NB4 (cell line): ENCODE data around the gene ATP13A1.
A peak's percentile ranks its signal among the peaks of the same experiment; 100 is the strongest.

ENCODE experiments used
- DNase-seq: peaks from one replicate; pipeline ENCODE4 v3.0.0; 2010; ENCODE audit warnings: low read depth
- H3K4me3 ChIP-seq: one replicate; pipeline ENCODE4 v1.5.1; 2011; ENCODE audit warnings: mild to moderate bottlenecking, low read depth, low read length, moderate library complexity
- MYC ChIP-seq: IDR thresholded peaks from 2 replicates; pipeline ENCODE4 v1.6.1; 2011; ENCODE audit warnings: low read depth, low read length
- POLR2A ChIP-seq: IDR thresholded peaks from 2 replicates; pipeline ENCODE4 v1.6.1; 2011; ENCODE audit warnings: mild to moderate bottlenecking; ENCODE audit not compliant: insufficient read length; ENCODE audit errors: extremely low read depth
- TF ChIP-seq, protein P1 (sequence below): IDR thresholded peaks from one replicate; pipeline ENCODE4 v1.5.1; 2012; ENCODE audit warnings: low read depth, low read length
- TF ChIP-seq, protein P2 (sequence below): IDR thresholded peaks from 2 replicates; pipeline ENCODE4 v1.6.1; 2011; ENCODE audit warnings: low read depth, low read length

ATP13A1 gene

DNA sequence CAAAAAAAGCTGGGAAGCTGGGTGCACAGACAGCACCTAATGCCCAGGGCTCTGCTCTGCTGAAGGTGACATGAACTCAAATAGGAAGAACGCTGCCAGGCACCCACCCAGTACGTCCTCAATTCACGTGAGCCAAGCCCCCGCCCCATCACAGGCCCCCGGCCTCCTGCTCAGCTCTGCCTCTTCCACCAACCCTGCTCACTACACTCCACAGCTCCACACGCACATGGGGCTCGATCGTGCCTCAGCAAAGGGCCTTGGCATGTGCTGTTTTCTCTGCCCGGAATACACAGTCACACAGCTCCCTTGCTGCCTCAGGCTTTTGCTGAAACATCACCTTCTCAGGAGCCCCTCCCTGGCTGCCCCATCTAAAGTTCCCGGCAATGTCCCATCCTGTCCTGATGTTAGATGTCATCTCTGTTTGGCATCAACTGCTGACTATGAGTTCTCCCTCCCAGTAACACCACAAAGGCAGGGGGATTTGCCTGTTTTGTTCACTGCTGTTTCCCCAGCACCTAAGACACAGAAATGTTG, 2.3 kb downstream of the ATP13A1 start:
- no peak for DNase-seq
- TF ChIP-seq POLR2A = no peak
- TF ChIP-seq, protein P1, sequence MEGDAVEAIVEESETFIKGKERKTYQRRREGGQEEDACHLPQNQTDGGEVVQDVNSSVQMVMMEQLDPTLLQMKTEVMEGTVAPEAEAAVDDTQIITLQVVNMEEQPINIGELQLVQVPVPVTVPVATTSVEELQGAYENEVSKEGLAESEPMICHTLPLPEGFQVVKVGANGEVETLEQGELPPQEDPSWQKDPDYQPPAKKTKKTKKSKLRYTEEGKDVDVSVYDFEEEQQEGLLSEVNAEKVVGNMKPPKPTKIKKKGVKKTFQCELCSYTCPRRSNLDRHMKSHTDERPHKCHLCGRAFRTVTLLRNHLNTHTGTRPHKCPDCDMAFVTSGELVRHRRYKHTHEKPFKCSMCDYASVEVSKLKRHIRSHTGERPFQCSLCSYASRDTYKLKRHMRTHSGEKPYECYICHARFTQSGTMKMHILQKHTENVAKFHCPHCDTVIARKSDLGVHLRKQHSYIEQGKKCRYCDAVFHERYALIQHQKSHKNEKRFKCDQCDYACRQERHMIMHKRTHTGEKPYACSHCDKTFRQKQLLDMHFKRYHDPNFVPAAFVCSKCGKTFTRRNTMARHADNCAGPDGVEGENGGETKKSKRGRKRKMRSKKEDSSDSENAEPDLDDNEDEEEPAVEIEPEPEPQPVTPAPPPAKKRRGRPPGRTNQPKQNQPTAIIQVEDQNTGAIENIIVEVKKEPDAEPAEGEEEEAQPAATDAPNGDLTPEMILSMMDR = no peak
- TF ChIP-seq, protein P2, sequence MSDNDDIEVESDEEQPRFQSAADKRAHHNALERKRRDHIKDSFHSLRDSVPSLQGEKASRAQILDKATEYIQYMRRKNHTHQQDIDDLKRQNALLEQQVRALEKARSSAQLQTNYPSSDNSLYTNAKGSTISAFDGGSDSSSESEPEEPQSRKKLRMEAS = no peak
- no peak for TF ChIP-seq MYC
- peak overlapping the region; percentile 93 for H3K4me3 ChIP-seq

DNA sequence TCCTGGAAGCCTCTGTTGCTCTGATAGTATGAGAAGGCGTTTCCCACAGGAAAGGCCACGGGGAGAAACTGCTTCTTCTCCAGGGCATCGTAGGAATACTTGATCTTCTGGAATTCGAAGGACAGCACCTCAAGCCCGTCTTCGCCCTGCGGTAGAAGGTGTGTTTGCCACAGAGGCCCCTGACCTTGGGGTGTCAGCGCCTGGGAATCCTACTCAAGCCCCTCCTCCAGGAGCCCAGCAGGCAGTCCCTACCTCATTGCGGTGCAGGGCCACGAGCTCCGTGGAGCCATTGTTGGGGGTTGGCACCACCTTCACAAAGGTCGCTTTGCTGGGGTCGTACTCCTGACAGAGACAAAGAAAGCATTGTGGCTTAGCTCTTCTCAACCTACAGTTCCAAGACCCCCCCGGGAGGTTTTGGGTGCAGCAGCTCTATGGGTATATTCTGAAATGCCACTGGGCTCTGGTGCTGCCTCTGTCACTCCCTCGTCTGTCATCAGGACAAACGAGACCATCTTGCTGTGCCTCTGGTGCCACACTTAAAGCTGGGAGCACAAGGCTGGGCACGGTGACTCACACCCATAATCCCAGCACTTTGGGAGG, 3.7 kb downstream of the ATP13A1 start:
- no peak overlapping the region for H3K4me3 ChIP-seq
- TF ChIP-seq, protein P2 = no peak
- TF ChIP-seq POLR2A (no peak), MYC (no peak)
- TF ChIP-seq, protein P1 = no peak
- no peak for DNase-seq

DNA sequence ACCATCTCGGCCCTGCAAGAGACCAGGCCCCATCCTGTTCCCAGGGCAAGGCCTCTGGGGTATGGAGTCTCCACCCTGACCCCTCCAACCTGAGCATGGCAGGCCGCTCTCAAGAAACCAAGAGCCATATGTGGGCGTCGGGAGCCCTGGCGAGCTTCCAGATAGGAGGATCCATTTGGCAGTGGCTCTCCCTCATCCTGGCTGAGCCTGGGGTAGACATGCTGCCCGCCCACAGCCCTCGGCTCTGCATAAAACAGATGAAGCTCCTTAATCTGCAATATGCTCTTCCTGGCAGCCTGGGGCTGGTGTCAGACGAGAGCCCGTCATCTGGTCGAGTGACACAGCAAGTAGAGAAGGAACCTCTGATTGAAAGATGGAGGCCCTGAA, 6.1 kb downstream of the ATP13A1 start:
- no peak overlapping the region for H3K4me3 ChIP-seq
- TF ChIP-seq MYC = no peak
- TF ChIP-seq, protein P2 = no peak
- TF ChIP-seq, protein P1 = no peak
- no peak for TF ChIP-seq POLR2A
- no peak for DNase-seq

DNA sequence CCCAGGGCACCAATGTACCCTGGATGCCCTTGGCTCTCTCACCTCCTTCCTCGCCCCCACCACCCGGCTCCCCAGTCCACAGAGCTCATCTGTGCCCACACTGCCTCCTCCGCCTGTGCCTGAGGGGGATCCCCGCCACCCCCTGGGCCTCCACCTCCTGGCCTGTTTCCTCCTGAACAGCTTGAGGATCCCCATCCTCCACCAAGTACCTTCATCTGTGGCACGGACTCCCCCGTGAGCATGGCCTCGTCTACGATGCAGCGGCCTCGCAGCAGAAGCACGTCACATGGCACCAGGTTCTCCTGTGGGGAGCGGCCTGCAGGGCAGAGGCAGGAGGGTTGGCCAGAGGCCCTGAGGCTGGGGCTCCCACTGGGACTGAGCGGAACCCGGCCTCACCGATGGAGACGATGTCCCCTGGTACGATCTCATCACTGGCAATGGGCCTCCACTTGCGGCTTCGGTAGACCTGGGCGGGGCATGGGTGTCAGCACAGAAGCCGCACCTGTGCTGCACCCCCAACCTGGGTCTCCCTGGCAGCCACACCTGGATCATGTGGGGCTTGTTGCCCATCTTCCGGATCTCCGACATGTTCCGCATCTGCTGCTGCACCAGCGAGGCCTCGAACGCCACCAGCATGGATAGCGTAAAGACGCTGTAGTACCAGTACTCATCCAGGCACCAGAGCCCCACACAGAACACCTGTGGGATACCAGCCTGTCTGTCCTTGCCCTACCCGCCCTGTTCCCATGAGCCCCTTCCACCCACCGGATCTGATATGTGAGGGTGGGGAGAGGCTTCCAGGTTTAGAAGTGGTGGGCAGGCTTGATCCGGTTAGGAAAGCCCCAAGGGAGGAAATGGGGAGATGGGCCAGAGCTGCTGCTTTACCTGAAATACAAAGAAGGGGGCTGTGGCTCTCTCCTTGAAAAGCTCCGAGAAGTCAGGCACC, 6.8 kb downstream of the ATP13A1 start:
- no peak overlapping the region for H3K4me3 ChIP-seq
- TF ChIP-seq POLR2A (no peak), MYC (no peak)
- TF ChIP-seq, protein P2 = no peak
- TF ChIP-seq, protein P1 = no peak
- no peak for DNase-seq

DNA sequence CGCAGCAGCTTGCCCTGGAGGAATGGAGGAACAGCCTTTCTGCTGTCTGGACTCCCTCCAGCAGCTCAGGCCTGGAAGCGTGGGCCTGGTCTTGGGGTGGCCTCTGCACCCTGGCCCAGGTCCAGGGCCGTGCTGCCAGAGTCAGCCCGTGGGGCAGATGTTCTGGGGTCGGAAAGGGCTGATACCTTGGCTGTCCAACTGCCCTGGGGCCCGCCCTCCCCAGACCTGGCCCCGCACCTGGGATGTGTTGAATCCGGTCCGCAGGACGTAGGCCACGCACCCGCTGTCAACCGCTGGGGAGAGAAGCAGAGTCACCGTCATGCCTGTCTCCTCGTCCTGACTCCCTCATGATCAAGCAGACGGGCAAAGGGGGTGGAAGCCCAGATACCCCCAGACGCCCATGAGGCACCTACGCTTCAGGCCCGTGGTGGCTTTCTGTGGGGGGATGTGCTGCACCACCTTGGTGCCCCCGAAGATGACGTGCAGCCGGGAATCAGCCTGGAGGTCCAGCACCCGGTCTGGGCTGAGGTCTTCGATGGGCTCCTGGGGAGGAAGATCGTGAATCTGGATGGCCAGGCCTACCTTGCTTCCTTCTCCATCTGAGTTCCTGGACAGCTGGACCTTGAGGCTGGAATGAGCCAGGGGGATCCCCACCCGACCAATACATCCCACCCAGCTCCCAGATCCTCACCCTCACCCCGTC, 7.7 kb downstream of the ATP13A1 start:
- no peak overlapping the region for H3K4me3 ChIP-seq
- DNase-seq = no peak
- TF ChIP-seq, protein P1 = no peak
- TF ChIP-seq MYC = no peak
- TF ChIP-seq, protein P2 = no peak
- TF ChIP-seq POLR2A = no peak
